Measurements from ENCODE around the gene TSC22D1.

DNA sequence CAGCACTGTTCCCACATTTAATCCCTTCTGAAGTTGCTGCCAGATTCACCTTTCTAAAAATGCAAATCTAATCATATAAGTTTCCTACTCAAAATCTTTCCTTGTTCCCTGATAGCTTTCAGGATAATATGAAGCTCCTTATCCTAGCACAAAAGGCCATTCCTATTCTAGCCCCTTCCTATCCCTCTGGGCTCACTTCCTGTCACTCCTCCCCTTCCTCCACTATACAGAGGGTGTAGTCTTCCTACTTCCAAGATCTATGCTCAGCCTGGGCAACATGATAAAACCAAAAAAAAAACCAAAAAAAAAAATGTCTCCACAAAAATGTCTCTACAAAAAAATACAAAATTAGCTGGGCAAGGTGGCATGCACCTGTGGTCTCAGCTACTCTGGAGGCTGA, 78.3 kb downstream of the TSC22D1 start:
- TF ChIP-seq, protein P1, sequence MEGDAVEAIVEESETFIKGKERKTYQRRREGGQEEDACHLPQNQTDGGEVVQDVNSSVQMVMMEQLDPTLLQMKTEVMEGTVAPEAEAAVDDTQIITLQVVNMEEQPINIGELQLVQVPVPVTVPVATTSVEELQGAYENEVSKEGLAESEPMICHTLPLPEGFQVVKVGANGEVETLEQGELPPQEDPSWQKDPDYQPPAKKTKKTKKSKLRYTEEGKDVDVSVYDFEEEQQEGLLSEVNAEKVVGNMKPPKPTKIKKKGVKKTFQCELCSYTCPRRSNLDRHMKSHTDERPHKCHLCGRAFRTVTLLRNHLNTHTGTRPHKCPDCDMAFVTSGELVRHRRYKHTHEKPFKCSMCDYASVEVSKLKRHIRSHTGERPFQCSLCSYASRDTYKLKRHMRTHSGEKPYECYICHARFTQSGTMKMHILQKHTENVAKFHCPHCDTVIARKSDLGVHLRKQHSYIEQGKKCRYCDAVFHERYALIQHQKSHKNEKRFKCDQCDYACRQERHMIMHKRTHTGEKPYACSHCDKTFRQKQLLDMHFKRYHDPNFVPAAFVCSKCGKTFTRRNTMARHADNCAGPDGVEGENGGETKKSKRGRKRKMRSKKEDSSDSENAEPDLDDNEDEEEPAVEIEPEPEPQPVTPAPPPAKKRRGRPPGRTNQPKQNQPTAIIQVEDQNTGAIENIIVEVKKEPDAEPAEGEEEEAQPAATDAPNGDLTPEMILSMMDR (IDR thresholded peaks at IDR 0.05): no peak
- TF ChIP-seq EP300 (IDR thresholded peaks at IDR 0.05; ENCODE audit: low read depth) (no peak), POLR2AphosphoS5 (IDR thresholded peaks at IDR 0.05) (no peak)

All from transverse colon (tissue), 4 donors.